HUDEP-2 (cell line): ENCODE data around the gene AIFM2.

ENCODE experiments used
- DNase-seq, 76 experiments: peaks; one replicate each; lab custom pipeline; 2025; ENCODE audit not compliant: unreplicated experiment in 76 of 76; lab: John Stamatoyannopoulos, UW

Gene AIFM2

GRCh38 chr10:70146489-70147258, 14.0 kb upstream of the AIFM2 start, which contains the start of gene TYSND1:
TSS of gene TYSND1 (minus strand) at chr10:70146700. CDS start at chr10:70146586, 114 bp downstream.
- DNase-seq = peak in 75 of 76 experiments; percentile 50 to 97 (median 91)

GRCh38 chr10:70145666-70146488, 13.3 kb upstream of the AIFM2 start:
- peak in 53 of 76 experiments; percentile 18 to 73 (median 54) for DNase-seq

- peak in 1 of 76 experiments; percentile 36 for DNase-seq
These were observed 12.6 kb upstream of the AIFM2 start for GRCh38 chr10:70145166-70145665.

- no peak for DNase-seq
These were observed 11.9 kb upstream of the AIFM2 start for GRCh38 chr10:70144372-70145110.

GRCh38 chr10:70142555-70142954, 9.9 kb upstream of the AIFM2 start:
- no peak for DNase-seq

GRCh38 chr10:70140297-70140696, 7.7 kb upstream of the AIFM2 start:
- no peak for DNase-seq

- no peak for DNase-seq
These were observed 7.3 kb upstream of the AIFM2 start for GRCh38 chr10:70139997-70140250.

GRCh38 chr10:70139151-70139996, 6.7 kb upstream of the AIFM2 start:
- DNase-seq = no peak

- peak in 1 of 76 experiments; percentile 6 for DNase-seq
These were observed 5.6 kb upstream of the AIFM2 start for GRCh38 chr10:70137927-70138883.

GRCh38 chr10:70137135-70137534, 4.5 kb upstream of the AIFM2 start:
- peak in 74 of 76 experiments; percentile 7 to 92 (median 67) for DNase-seq

- DNase-seq = no peak
These were observed 3.1 kb upstream of the AIFM2 start for GRCh38 chr10:70135684-70136083.

GRCh38 chr10:70135046-70135445, 2.4 kb upstream of the AIFM2 start:
- DNase-seq = no peak

- no peak for DNase-seq
These were observed 1.1 kb downstream of the AIFM2 start for GRCh38 chr10:70131560-70131937.

GRCh38 chr10:70130878-70131559, 1.6 kb downstream of the AIFM2 start:
- no peak for DNase-seq

- DNase-seq = no peak
These were observed 5.8 kb downstream of the AIFM2 start for GRCh38 chr10:70126700-70127395.

GRCh38 chr10:70125918-70126552, 6.6 kb downstream of the AIFM2 start:
- no peak for DNase-seq

- no peak for DNase-seq
These were observed 7.7 kb downstream of the AIFM2 start for GRCh38 chr10:70124918-70125317.
